Measurements from ENCODE around the gene TRAT1. TPM values are rescaled to one million over a fixed set of nuclear protein-coding genes. Genes with fewer than 3 reads are reported as not detected.

The TRAT1 gene
- total and polyA plus RNA-seq, 2 experiments from 2014 or later = not detected

- Histone ChIP-seq H4K20me1 (ENCODE audit: insufficient read depth, poor library complexity, severe bottlenecking) (no peaks in the 10 kb centered on the region), H2AFZ (no peak overlapping the region), H3K4me2 (no peak overlapping the region), H3K4me3 (no peak overlapping the region), H3K27ac (no peak overlapping the region), H3K36me3 (replicated peaks; ENCODE audit: insufficient read depth, low read depth) (no peaks in the 10 kb centered on the region), H3K9me3 (ENCODE audit: low read depth) (no peaks in the 10 kb centered on the region), H3K27me3 (no peaks in the 10 kb centered on the region), H3K9me2 (replicated peaks; ENCODE audit: insufficient read depth) (no peaks in the 10 kb centered on the region), H3K79me2 (no peaks in the 10 kb centered on the region), H3K4me1 (ENCODE audit: insufficient read depth) (no peaks in the 10 kb centered on the region)
- WGBS (ENCODE audit: low lambda C conversion rate, missing lambda C conversion rate) = 63% methylated on average over 6 of the region's 6 CpGs
- TF ChIP-seq EZH2 (IDR thresholded peaks at IDR 0.05; ENCODE audit: borderline replicate concordance) (no peak), CTCF (IDR thresholded peaks at IDR 0.05; ENCODE audit: poor library complexity) (no peak), EZH2phosphoT487 (IDR thresholded peaks at IDR 0.05; ENCODE audit: low read depth, severe bottlenecking, unreplicated experiment) (no peak)
- no peak for DNase-seq (ENCODE audit: low spot score)
Measured at GRCh38 chr3:108826309-108827187, 4.0 kb downstream of the TRAT1 start.

- Histone ChIP-seq H3K79me2 (no peaks in the 10 kb centered on the region), H2AFZ (no peak overlapping the region), H3K4me1 (ENCODE audit: insufficient read depth) (no peaks in the 10 kb centered on the region), H3K27me3 (no peaks in the 10 kb centered on the region), H3K36me3 (replicated peaks; ENCODE audit: insufficient read depth, low read depth) (no peaks in the 10 kb centered on the region), H3K4me3 (no peak overlapping the region), H3K27ac (no peak overlapping the region), H3K9me3 (ENCODE audit: low read depth) (no peaks in the 10 kb centered on the region), H4K20me1 (ENCODE audit: insufficient read depth, poor library complexity, severe bottlenecking) (no peaks in the 10 kb centered on the region), H3K9me2 (replicated peaks; ENCODE audit: insufficient read depth) (no peaks in the 10 kb centered on the region), H3K4me2 (no peak overlapping the region)
- no peak for DNase-seq (ENCODE audit: low spot score)
- 75% methylated on average over 3 of the region's 3 CpGs for whole genome bisulfite sequencing (ENCODE audit: low lambda C conversion rate, missing lambda C conversion rate)
- no peak for TF ChIP-seq EZH2 (IDR thresholded peaks at IDR 0.05; ENCODE audit: borderline replicate concordance)
- no peak for TF ChIP-seq CTCF (IDR thresholded peaks at IDR 0.05; ENCODE audit: poor library complexity)
- TF ChIP-seq EZH2phosphoT487 (IDR thresholded peaks at IDR 0.05; ENCODE audit: low read depth, severe bottlenecking, unreplicated experiment) = no peak
Measured at GRCh38 chr3:108830381-108830780, 7.8 kb downstream of the TRAT1 start.

GRCh38 chr3:108830991-108831614 is 8.5 kb downstream of the TRAT1 start:
- no peak for DNase-seq (ENCODE audit: low spot score)
- H3K4me1 ChIP-seq (ENCODE audit: insufficient read depth) = no peaks in the 10 kb centered on the region
- 73% methylated on average over 4 of the region's 4 CpGs for WGBS (ENCODE audit: low lambda C conversion rate, missing lambda C conversion rate)
- no peak overlapping the region for H3K4me3 ChIP-seq
- H3K9me3 ChIP-seq (ENCODE audit: low read depth) = no peaks in the 10 kb centered on the region
- TF ChIP-seq EZH2phosphoT487 (IDR thresholded peaks at IDR 0.05; ENCODE audit: low read depth, severe bottlenecking, unreplicated experiment) = no peak
- TF ChIP-seq CTCF (IDR thresholded peaks at IDR 0.05; ENCODE audit: poor library complexity) = no peak
- no peak for TF ChIP-seq EZH2 (IDR thresholded peaks at IDR 0.05; ENCODE audit: borderline replicate concordance)
- no peak overlapping the region for H3K27ac ChIP-seq
- H3K4me2 ChIP-seq = no peak overlapping the region
- H3K79me2 ChIP-seq = no peaks in the 10 kb centered on the region
- no peaks in the 10 kb centered on the region for H4K20me1 ChIP-seq (ENCODE audit: insufficient read depth, poor library complexity, severe bottlenecking)
- H3K27me3 ChIP-seq = no peaks in the 10 kb centered on the region
- no peak overlapping the region for H2AFZ ChIP-seq
- H3K36me3 ChIP-seq (replicated peaks; ENCODE audit: insufficient read depth, low read depth) = no peaks in the 10 kb centered on the region
- no peaks in the 10 kb centered on the region for H3K9me2 ChIP-seq (replicated peaks; ENCODE audit: insufficient read depth)
